Kidney capillary endothelial cell (primary cell): Measurements from ENCODE around the gene MRPS23.

Source experiments
- DNase-seq: peaks from one replicate; pipeline ENCODE4 v3.0.0-alpha.2; 2018; ENCODE audit warnings: low spot score

The MRPS23 gene

DNA sequence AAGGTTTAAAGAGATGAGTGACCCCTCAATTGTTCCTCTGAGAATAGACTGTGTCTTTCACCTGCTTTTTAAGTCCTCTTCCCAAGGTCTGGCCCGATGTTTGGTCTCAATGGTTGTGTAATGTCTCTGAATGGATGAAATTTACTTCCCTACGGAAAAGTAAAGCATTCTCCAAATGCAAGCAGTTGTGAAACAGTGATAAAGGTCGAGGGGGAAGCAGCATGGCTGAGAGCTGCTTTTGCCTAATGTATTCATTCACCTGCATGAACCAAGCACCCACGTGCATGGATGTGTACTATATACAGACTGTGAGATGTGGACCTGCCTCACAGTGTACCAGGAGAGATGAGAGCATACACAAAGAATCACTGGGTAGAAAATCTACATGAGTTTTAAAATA is 11.4 kb downstream of the MRPS23 start:
- DNase-seq, result no peak

DNA sequence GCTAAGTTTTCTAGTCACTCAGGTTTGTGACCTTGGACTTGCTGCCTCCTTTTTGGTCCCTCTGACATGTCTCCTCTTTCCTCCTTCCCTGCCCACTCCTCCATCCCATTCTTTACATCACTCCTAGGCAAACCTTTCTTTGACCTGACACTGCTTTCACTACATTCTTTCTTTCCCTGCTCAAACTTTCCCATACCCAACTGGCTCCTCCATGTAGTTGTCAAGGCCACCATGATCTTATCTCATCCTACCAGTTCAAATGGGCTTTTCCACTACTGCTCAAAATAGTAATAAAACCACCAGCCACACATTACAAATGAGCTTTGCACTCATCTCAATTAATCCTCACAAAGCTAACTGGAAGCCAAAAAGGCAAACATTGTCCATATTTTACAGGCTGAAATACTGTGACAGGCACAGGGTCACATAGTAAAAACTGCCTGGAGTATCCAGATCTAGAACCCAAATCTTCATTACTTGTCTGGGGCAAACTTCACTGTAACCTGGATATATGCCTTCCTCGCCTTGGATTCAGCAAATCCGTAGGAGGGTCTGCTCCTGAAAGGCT is 14.4 kb downstream of the MRPS23 start:
- DNase-seq, result no peak

DNA sequence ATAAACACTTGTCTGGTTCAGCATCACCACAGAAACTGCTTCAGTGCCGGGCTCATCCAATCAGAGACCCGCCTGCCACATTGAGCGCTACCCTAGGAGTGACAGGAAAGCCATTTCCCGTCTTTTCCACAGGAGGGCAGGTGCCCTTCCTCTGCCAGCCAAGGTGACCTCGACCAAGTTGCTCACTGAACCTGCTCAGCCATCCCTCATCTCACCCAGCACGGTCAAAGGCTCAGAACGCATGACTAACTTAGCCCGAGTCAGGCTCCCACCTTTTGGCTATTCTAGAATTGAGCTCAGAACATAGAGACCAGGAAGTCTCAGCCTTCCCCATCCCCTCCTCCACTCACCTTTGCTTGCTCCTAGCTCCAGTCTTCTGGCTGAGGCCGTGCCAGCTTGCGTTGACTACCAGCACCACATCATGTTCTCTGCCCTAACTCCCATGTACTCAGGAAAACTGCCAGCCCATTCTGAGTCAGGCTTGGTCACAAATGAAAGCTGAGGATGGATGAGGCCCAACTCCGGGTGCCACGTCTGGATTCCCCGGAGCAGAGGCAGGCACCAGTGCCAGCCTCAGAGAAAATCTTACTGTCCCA is 15.6 kb downstream of the MRPS23 start:
- DNase-seq, result no peak

DNA sequence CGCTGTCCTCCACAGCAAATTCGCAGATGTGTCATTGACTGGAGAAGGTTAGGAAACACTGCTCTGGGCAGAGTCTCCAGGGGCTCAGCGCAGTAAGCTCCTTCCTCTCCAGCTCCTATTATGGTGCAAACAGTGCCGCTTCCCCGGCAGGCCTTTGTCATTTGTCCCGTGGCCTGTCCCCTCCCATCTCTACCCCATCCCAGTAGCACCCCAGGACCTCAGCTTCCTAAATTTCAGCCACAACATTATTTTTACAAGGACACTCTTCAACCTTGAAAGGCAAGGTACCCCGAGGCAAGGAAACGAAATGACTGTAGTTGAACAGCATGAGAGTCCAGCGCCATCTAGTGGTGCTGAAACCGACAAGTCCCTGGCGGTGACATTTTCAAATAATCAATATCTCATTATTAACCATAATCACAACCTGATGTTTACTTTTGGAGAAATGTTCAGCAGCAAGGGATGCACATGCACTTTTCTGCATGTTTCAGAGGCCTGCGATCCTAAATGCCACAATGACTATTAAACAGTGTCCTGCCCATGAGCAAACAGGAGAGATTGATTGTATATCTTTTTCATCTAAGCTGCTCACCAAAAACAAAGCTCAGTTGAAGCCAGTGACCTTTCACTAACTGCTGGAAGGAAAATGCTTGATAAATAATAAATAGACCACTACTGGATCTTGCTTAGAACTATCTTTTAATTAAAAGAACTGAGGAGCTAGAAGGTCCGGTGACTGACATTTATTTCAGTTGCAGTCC is 16.5 kb downstream of the MRPS23 start:
- DNase-seq, result peak; percentile 54

DNA sequence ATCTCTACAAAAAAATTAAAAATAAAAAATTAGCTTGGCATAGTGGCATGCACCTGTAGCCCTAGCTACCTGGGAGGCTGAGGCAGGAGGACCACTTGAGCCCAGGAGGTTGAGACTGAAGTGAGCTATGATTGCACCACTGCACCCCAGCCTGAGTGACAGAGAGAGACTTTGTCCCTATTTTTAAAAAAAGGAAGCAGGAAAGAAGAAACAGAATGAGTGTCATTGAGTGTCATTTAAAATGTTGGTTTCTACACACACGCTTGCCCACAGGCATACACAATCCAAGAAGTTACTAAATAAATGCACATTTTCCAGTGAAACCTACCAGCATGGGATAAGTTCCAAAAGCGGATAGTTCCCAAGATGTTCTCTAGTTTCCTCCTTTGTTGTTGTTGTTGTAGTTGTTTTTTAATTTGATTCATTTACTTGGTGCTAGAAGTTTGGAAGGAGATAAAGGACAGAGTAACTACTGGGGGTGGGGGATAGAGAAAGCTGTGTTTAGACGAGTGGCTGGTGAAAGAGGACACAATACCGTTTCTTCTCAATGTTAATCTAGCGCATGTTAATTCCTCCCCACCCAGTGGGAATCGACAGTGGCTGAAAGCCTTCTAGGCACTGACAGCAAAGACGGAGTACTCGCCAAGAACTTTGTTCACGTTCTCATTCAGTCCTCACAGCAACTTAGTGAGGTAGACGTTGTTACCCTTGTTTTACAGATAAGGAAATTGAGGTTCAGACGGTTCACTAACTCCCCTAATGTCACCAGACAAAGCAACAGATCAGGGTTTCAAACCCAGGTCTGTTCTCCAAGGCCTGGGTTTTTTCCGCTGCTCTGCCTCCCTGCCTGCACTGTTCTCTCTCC is 17.3 kb downstream of the MRPS23 start:
- DNase-seq, result no peak

DNA sequence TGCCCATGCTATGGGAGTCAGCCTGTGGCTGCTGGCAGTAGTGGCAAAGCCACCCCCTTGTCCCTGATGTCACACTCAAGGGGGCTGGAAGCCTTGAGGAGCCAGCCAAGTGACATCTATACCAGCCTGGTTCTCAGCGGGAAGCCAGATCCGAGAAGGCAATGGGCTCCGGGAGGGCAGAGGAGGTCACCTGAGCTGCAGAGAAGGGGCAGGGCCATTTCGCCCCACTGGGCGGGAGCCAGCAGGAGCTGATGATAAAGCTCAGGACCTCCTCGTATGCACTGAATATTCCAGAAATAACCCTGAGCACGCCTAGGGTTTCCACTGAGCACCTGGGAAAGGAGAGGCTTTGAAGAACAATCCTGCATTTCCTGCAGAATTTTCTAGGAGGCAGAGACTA is 19.0 kb downstream of the MRPS23 start:
- no peak for DNase-seq

DNA sequence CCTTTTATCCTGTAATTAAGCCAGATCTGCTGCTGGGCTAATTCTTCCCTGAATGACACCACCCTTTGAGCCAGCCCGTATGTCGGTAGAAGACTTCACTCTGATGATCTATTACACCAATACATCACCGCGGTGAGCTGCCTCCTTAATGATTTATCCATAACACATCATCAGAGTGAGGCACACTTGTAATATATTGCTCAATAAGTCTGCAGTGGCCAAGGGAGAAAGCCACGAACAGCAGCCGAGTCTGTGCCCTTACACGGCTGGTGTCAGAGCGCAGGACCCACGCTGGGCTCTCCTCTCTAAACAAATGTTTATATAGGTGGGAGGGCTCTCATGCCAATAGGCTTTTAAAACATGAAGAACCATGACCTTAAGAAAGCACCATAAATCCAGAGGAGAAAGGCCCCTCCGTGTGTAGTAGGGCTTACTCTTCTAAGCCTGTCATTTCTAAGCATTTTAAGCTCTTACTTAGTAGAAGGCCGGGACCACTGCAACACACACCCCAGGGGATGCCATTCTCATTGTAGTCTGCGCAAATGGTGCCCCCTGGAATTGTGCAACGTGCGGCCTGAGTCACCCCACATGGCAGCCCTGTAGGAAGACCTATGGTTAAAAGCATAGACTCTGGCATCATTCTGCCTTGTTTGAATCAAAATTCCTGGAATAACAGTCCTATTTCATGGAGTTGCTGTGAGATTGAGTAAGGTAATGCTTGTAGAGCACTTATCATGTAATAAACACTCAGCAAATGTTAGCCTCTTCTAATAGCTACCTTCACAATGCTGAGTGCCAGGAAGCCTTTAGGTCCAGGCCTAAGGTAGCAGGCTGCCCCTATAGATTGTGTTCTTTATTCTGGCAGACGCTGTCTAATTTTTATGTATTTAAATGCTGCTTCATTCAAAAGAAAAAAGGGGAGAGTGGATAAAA is 26.1 kb downstream of the MRPS23 start:
- DNase-seq, result no peak

DNA sequence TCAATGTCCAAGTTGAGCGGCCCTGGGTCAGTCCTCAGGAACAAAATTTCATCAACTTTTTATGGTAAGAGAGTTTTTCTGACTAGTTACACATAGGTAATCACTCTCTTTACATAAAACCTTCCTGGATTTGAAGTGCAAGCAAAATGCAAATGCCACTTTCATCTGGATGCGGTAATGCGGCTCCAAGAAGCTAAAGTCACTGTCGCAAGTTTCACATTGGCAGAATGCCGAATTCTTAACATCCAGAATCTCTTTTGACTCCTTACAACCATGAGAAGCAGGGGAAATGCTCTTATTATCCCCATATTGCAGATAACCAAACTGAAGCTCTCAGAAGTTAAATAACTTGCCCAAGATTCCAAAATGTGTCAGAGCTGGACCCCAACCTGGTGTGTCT is 30.0 kb downstream of the MRPS23 start:
- DNase-seq, result no peak

DNA sequence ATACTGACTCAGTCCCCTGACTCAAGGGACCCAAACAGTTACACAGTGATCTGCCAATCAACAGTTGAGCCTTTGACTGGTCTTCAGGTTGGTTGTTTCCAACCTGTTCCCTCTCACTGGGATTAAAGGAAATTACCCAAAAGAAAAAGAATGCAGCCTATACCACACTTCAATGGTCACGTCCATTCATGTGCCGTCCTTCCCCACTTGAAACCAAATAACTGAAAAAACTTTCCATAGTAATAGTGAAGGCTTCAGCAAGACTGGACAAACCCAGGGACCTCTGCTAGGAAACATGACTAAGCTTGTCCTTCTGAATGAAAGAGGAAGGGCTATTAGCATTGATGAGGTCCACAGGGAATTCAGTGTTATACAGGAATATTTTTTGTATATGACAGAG is 30.6 kb downstream of the MRPS23 start:
- peak; percentile 5 for DNase-seq

DNA sequence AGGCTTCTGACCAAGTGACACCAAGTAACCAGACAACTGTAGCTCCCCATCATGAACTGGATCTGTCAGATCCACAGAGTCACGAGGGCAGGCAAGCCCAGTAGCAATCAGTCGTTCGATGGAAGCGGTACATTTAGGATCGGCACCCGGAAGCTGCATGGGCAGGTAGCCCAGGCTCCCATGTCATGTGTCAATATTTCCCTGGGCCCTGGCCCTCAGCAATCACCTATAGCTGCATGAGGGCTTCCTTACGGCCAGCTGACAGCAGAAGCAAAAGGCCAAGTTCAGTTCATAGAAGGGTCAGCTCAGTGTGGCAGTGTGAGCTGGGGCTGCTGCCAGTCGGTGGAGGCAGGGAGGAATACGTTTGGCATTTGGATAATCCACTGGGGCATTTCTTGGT is 31.8 kb downstream of the MRPS23 start:
- no peak for DNase-seq

DNA sequence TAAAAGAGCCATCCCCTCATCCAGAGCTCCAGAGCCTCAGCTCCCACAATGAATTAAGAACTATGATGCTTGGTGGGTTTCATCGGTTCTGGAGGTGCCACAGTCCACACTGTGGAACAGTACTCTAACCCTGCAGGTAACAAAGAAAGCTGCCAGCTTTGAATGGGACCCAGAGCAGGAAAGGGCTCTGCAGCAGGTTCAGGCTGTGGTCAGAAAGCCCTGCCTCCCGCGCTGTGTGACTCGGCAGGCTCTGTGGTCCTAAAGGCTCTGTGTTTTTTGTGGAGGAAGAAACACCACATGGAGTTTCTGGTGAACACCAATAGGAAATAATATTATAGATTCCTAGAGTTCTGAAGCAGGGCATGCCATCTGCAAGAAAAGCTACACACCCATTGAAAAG is 32.5 kb downstream of the MRPS23 start:
- DNase-seq, result no peak

DNA sequence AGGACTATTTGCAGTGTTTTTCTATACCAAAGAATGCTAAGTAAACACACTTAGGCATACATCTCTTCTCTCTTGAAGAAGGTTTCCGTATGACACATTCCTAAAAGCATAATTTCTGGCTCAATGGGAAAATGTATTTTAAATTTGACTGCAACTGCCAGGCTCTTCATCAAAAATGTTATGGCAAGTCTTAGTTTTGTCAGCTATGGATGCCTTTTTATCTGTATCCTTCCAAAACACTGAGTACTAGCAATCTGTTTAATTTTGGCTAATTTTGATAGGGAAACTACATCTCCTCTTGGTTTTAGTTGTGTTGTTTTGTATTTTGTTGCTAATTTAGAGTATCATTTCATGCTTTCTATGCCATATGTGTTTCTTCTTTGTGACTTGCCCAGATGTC is 35.4 kb downstream of the MRPS23 start:
- no peak for DNase-seq

DNA sequence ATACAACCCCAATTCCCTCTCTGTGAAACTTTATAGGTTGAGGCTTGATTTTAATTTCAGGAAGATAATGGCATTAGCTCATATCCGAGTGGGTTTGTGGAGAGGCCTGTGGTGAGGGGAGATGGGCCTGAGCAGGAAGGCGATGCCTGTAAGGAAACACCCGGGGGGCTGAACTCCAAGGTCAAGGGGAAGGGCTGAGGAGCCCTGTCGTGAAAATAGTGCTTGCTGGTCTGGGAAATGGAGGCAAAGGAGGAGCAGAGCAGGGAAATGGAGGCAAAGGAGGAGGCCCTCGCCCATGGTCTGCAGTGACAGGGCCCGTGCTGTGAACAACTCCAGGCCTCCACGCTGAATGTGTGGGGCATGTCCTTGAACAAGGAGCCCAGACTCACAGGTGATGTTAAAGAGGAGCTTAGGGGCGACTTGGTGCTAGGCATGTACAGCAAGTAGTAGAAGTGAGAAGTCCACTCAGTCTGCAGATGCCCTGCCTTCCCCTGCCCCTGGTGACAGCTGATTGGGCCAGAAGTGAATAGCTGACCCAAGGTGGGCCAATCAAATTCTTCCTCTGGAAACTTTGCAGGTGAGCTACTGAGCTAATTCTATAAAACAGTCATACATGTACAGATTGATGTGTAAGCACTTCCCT is 38.1 kb downstream of the MRPS23 start:
- DNase-seq, result no peak

DNA sequence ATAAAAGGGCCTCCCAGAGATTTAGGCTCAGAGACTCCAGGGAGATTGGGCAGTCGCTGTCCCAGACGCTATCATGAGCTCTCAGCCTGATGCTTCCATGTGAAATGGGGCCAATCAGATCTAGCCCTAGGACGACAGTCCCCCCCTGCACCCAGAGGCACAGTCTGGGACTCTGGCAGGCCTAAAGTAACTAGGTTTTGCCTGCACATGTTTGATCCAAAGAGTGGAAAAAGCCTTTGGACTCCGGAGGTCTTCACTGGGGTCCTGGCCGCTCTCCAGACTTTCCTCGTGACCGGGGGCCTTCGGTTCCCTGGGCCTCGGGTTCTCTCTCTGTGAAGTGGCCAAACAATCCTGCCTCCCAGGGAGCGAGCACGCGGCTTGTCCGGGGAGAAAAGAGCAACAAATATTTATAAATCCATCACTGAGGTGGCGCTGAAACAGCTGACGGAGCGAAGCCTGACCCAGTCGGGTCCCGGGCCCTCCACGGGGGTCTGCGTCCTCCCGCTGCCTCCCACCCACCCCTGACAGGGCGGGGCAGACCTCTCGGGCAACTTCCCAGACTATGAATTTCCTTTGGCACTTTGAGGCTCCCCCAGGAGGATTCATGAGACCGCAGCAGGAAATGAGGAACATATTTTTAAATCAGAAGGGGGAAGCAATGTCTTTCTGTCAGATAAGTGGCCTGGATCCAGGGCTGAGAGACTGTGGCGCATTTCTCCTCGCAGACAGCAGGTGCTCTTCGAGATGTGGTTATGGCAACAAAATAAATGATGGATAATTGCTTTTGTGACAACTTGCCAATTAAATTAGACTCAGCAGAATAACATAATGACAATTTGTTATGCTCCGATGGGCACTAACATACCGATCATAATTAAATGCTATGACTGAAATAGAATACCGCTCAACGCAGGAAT is 38.9 kb downstream of the MRPS23 start:
- DNase-seq, result peak; percentile 11

DNA sequence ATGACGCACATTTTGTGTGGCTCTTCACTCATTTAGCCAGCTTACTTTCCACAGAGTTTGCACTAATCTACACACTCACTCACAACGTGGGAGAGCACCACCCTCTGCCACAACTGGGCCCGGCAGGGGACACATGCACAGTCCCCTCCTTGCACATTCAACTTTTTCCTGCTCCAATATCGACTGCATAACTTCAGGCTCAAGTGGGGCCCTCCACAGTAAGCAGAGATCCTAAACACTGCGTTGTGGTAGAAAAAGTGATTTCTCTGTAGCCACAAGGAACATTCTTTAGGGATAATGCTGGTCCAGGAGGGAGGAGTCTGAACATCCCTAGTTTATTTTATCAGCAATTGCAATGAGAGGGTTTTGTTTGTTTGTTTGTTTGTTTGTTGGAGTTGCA is 40.0 kb downstream of the MRPS23 start:
- no peak for DNase-seq

DNA sequence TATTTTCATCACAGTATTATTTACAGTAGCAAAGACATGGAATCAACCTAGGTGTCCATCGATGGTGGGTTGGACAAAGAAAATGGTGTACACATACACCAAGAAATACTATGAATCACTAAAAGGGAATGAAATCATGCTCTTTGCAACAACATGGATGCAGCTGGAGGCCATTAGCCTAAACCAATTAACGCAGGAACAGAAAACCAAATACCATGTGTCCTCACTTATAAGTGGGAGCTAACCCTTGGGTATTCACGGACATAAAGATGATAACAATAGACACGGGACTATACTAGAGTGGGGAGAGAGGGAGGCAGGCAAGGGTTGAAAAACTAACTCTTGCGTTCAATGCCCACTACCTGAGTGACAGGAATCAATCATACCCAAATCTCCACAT is 41.0 kb downstream of the MRPS23 start:
- no peak for DNase-seq

DNA sequence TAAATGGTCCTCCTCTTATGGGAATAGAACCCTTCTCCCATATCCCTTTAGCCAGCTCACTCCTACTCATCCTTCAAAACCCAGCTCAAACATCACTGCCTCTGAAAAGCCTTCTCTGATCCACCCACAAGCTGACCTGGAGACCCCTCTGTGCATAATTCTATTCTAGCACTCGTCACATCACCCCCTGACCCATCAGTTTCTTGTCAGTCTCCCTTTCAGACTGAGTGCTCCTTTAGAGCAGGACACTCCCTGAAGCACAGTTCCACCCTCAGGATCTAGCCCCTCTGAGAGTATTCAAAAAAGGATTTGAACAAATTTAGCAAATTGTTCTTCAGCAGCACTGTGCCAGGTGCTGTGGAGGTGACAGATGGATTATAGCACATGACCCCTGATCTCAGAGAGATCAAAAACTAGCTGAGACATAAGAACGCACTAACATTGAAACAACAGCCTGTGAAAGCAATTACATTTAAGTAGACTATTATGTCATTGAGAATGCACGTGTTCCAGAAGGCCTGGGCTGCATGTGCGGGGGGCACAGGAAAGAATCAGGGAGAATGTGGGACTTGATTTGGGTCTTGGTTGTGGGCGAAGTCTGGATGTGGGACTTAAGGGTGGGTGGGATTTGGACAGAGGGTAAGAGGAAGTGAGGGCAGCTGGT is 43.5 kb downstream of the MRPS23 start:
- DNase-seq, result no peak

DNA sequence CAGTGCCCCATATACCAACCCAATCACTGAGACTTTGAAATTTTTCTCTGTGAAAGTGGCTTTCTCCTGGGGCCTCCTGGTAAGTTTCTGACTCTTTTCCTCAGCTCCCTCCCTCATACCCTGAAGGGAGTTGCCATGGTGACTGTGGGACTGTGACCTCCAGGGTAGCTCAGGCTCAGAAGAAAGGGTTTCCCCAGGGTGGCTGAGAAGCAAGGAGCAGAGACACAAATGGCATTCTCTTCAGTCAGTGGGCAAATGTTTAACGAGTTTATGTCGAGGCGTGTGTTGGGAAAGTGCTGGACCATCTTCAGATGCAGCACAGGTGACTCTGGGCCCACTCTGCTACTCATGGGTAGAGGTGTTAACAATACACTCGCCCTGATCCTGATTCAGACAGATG is 46.8 kb downstream of the MRPS23 start:
- no peak for DNase-seq

DNA sequence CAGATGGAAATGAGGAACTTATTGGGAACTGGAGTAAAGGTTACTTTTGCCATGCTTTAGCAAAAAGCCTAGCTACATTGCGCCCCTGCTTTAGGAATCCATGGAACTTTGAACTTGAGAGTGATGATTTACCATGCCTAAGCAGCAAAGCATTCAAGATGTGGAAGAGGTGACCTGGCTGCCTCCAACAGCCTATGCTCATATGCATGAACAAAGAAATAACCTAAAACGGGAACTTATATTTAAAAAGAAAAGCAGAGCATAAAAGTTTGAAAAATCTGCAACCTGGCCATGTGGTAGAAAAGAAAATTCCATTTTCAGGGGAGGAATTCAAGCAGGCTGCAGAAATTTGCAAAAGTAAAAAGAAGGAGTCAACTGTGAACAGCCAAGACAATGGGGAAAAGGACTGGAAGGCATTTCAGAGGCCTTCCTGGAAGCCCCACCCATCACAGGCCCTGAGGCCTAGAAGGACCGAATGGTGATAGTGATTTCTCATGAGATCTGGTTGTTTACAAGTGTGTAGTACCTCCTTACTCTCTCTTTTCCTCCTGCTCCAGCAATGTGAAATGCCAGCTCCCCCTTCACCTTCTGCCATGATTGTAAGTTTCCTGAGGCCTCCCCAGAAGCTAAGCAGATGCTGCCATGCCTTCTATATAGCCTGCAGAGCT is 48.7 kb downstream of the MRPS23 start:
- no peak for DNase-seq
